NCI-H460 (cell line): ENCODE results near the gene YES1. TPM values are rescaled to one million over a fixed set of nuclear protein-coding genes. Genes with fewer than 3 reads are reported as not detected.
"Not testable (repeated sequence)": the region's sequence is repeated elsewhere in the genome, so short reads cannot be mapped to it uniquely, and the experiment has no call there.

Experiments
- DNase-seq: peaks from one replicate; pipeline ENCODE4 v3.0.0-alpha.2; 2016; ENCODE audit warnings: low read depth; ENCODE audit errors: extremely low read depth
- total RNA-seq: library from RNA; depleted of rRNA; stranded (reverse); fragments of >200 nt; shearing (Covaris generic); gene quantifications from 2 replicates; pipeline ENCODE4 v1.2.3, GENCODE V29; 2014

YES1 gene
- total RNA-seq, 1 experiment from 2014 or later: 85.0 TPM

DNA sequence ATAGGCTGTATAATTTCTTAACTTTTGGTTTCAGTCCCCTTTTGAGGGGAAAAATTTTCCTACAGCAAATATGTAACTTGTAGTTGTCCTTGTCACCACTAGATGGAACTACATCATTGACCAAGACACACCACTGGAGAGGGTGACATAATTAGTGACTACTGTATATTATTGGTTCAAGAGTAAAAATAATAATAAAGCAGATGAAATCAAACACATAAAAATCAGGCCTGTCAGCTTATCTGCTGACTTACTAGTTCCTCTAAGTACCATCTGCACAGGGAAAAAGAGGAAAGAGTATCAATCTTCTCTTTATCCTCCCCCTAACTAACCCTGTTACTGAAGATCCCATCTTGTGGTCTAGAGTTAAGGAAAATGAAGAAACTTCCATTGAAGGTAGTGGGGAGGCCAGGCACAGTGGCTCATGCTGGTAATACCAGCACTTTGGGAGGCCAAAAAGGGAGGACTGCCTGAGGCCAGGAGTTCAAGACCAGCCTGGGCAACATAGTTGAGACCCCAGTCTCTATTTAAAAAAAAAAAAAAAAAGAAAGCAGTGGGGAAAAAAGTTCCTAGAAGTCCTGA lies 70.0 kb downstream of the YES1 start:
- DNase-seq: peak; percentile 29

- DNase-seq: no peak
These were observed 79.7 kb downstream of the YES1 start for GRCh38 chr18:732371-732770.

DNA sequence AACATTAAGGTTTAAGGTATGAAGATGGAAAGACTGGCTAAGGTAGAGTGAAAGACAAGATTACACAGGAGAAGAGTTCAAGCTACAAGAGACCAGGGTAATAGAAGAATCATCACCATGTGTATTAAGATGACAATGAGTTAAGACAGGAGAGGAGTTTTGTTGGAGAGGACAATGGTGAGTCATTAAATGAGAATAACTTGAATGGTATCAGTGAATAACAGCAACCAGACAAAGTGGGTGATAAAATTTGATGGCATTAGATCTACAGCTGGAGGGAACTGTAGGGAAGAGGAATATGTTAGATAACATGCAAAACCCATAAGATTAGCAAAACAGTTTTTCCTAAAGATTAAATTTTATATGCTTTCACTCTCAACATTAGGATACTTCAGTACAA lies 80.9 kb downstream of the YES1 start:
- DNase-seq: no peak

- DNase-seq: no peak
These were observed 81.3 kb downstream of the YES1 start for GRCh38 chr18:730692-731091.

GRCh38 chr18:730120-730519 lies 81.9 kb downstream of the YES1 start:
- DNase-seq: not testable (repeated sequence)

DNA sequence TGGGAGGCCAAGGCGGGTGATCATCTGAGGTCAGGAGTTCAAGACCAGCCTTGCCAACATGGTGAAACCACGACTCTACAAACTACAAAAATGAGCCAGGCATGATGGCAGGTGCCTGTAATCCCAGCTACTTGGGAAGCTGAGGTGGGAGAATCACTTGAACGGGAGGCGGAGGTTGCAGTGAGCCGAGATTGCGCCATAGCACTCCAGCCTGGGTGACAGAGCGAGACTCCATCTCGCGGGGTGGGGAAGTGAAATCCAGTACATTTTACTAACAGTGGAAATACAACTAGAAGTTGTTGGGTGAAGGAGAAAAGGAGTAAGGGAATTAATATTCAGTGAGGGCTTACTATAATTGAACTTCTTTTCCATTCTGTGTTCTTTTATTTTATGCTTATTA lies 86.4 kb downstream of the YES1 start:
- DNase-seq: no peak

DNA sequence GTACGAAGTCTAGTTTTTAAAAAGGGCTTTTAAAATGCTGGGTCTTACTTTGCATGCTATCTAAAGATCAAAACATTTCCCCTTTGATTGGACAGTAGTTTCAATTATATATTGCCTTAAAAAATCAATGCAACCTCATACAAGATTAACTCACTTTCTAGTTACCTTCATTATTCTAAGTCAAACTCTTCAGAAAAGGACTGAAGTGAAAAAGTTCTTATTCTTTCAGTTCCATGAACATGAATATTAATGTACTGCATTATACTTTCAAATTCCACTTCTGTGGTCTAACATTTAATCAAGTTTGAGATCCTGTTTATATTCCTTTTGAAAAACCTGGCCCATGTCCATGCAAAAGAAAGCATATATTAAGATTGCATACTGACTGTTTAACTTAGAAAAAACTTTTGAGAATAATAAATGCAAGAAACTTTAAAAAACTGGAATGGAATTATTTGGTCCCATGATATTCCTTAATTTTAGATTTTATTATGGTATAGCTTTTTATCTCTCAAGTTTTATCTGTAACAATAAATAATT lies 88.4 kb downstream of the YES1 start:
- no peak for DNase-seq

DNA sequence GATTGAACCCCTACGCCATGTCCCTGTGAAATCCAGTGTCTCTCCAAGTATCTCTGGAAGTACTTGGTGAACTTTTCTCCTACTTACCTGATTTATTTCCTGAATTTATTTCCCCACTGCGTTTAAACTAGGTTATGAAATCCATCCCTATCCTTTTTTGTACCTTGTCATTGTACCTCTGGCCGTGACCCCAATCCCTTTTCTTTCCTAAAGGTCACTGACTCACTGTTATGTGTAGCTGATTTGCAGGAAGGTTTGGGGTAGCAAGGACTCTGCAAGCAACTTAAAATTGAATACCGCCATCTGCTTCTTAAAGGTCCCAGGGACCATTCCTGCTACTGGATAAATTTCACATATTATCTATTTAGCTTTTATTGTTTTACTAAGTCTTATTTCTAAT lies 95.0 kb downstream of the YES1 start:
- no peak for DNase-seq

DNA sequence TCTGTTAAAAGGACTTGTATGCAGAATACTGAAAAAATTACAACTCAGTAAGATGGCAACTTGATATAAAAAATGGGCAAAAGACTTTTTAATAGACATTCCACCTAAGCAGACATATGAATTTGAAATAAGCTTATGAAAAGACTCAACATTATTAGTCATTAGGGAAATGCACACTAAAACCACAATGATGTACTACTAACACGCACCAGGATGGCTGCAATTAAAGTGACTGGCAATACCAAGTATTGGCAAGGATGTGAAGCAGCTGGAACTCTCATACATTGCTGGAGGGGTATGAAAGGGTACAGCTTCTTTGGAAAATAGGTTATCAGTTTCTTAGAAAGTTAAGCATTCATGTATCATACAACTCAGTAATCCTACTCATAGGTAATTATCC lies 96.4 kb downstream of the YES1 start:
- DNase-seq: no peak

GRCh38 chr18:713135-713490 lies 98.9 kb downstream of the YES1 start:
- DNase-seq: no peak

GRCh38 chr18:712401-713134 lies 99.5 kb downstream of the YES1 start, which contains the start of gene ENOSF1:
ENOSF1 (minus strand) TSS chr18:712630; CDS start chr18:712587, 43 bp downstream.
- DNase-seq: peak; percentile 81

- DNase-seq: peak; percentile 84
These were observed 100.2 kb downstream of the YES1 start for GRCh38 chr18:711657-712400.

- DNase-seq: no peak
These were observed 100.8 kb downstream of the YES1 start for GRCh38 chr18:711310-711656.

GRCh38 chr18:710418-711300 lies 101.4 kb downstream of the YES1 start:
- DNase-seq: no peak

DNA sequence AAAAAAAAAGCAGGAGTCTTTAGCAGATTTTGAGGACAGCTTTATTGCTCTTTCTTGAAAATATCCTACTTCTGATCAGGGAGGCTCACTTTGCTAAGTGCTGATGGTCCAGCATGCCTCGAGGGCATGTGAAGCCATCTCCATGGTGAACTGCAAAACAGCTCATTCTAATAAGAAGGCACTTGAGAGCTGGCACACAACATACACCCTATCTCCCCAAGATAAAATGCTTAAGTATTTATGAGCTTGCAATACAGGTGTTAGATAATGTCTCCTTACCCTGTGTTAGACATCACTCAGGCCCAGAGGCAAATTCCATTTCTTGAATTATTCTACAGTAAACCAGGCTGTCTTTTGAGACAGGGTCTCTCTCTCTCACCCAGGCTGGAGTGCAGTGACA lies 102.3 kb downstream of the YES1 start:
- DNase-seq: no peak

DNA sequence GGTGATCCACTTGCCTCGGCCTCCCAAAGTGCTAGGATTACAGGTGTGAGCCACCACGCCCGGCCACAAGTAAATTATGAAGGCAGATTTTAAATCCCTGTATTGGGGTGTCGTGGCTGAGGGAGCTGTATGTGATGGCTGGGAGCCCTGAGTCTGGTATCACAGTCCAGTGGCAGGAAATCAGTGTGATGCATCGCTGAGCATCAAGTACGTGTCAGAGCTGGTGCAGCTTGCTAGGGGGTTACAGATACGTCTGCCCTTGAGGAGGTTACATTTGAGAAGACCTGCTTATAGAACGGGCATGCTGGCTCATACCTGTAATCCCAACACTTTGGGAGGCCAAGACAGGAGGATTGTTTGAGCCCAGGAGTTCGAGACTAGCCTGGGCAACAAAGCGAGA lies 103.9 kb downstream of the YES1 start:
- DNase-seq: no peak

- no peak for DNase-seq
These were observed 105.6 kb downstream of the YES1 start for GRCh38 chr18:706405-706804.

- DNase-seq: no peak
These were observed 108.7 kb downstream of the YES1 start for GRCh38 chr18:703213-703967.

- DNase-seq: no peak
These were observed 114.2 kb downstream of the YES1 start for GRCh38 chr18:697800-698199.

DNA sequence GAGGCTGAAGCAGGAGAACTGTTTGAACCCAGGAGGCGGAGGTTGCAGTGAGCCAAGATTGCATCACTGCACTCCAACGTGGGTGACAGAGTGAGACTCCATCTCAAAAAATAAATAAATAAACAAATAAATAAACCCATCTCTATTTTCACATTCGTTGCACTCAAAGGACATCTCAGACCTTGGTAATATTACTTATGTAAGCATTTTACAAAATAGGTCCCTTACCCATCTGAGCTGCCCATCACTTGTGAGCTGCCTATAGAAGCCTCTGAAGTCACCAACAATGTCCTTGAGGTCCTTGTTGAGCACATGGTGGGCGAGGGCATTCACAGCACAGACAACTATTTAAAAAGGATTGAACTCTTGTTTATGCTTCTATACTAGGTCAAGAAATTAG lies 115.0 kb downstream of the YES1 start:
- no peak for DNase-seq
